HG02759 (cell line): ENCODE measurements around the gene NDUFB4.
"Not testable (repeated sequence)": the region's sequence is repeated elsewhere in the genome, so short reads cannot be mapped to it uniquely, and the experiment has no call there.

Experiments
- ATAC-seq: cut with Tn5 transposase; IDR thresholded peaks from one replicate; pipeline ENCODE4 v1.9.1; 2021; ENCODE audit warnings: mild to moderate bottlenecking, moderate library complexity; ENCODE audit not compliant: unreplicated experiment

The NDUFB4 gene

DNA sequence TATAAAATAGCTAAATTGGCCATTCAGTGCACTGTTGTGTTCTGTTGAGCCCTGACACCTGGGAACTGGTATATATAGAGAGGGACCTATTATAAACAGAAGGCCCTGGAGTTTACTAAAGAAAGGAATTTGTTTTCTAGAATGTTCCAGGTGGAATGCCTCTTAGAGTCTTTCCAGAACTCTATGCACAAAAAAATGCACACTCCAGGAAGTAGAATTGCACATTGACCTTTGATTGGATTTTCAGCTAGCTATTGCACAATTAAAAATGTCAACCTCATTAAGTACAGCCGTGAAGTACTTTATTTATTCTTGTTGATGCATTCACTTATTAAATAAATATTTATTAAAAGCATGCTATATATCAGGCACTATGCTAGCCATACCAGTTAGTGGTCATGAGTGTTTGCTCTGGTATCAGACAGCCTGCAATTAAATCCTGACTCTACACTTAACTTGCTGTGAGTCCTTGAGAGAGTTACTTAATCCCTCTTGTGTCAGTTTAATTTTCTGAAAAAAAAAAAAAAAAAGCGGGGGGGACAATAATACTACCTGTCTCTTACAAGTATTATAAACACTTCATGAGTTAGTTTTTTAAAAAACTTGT lies 40.8 kb downstream of the NDUFB4 start:
- no peak for ATAC-seq

- no peak for ATAC-seq
These were observed 41.9 kb downstream of the NDUFB4 start for GRCh38 chr3:120637851-120638559.

- not testable (repeated sequence) for ATAC-seq
These were observed 42.7 kb downstream of the NDUFB4 start for GRCh38 chr3:120638820-120639219.

GRCh38 chr3:120640231-120640630 lies 44.1 kb downstream of the NDUFB4 start:
- ATAC-seq = no peak

- ATAC-seq = no peak
These were observed 45.6 kb downstream of the NDUFB4 start for GRCh38 chr3:120641696-120642246.

DNA sequence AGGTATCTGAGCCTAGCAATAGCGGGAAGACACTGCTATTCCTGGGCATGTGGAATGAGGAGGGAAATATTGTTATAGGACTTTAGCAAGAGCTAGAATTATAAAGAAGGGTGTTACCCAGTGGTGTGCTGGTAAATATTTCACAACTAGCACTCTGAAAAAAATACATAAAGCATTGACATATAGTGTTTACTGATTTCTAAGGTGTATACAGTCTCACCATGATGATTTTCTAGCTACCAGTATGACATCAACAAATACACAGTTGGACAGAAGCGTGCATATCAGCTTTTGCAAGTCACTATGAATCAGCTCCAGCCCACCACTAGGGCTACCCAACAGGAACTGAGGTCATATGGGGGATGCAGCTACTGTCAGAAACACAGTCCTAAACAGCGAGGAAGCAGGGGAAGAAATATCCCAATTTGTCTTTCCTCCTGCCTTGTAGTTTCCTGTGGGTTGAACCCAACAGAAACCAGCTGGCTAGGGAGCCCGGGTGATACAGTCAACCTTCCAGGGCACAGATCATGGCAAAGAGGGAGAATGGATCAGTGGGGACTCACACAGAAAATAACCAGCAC lies 46.3 kb downstream of the NDUFB4 start:
- no peak for ATAC-seq

GRCh38 chr3:120645083-120645845 lies 49.1 kb downstream of the NDUFB4 start:
- ATAC-seq = no peak

- ATAC-seq = no peak
These were observed 50.8 kb downstream of the NDUFB4 start for GRCh38 chr3:120646771-120647432.

GRCh38 chr3:120648290-120648689 lies 52.2 kb downstream of the NDUFB4 start:
- ATAC-seq = no peak

GRCh38 chr3:120649830-120650233 lies 53.7 kb downstream of the NDUFB4 start:
- no peak for ATAC-seq

DNA sequence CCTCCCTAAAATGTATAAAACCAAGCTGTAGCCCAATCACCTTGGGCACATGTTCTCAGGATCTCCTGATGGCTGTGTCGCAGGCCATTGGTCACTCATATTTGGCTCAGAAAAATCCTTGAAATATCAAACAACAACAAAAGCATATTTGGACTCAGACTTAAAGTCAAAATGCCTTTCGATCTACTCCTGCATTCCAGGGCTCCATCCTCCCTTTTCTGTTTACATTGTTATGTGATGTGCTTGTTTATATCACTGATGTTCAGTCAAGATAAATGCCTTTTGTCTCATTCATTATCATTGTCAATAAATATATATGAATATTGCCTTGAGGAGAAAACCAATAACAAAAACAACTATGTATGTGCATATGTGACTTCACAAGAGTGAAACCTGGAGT lies 54.2 kb downstream of the NDUFB4 start:
- no peak for ATAC-seq
